Measurements from ENCODE around the gene KDM6A. TPM values are rescaled to one million over a fixed set of nuclear protein-coding genes. Genes with fewer than 3 reads are reported as not detected.

Gene KDM6A
- total RNA-seq, 1 experiment from 2014 or later = 21.0 TPM

- Histone ChIP-seq H3K4me3 (replicated peaks in 1 of 2; ENCODE audit: low read depth in 1 of 2, low read length in 2 of 2) (no peak overlapping the region), H3K36me3 (ENCODE audit: control insufficient read depth in 1 of 2, insufficient read depth in 2 of 2, low read length in 2 of 2) (no peaks in the 10 kb centered on the region), H2AFZ (ENCODE audit: low read depth, low read length, poor library complexity, severe bottlenecking) (no peak overlapping the region), H3K9me3 (ENCODE audit: control insufficient read depth in 1 of 2, insufficient read depth in 1 of 2, low read depth in 1 of 2, low read length in 2 of 2) (no peaks in the 10 kb centered on the region), H3K4me2 (ENCODE audit: low read length) (no peak overlapping the region), H3K27me3 (ENCODE audit: insufficient read depth, low read length) (no peaks in the 10 kb centered on the region), H3K4me1 (ENCODE audit: control insufficient read depth in 1 of 2, insufficient read depth in 2 of 2, low read length in 2 of 2) (no peaks in the 10 kb centered on the region), H4K20me1 (ENCODE audit: insufficient read depth) (no peaks in the 10 kb centered on the region; the same call in 1 of the 2 replicates), H3K9ac (ENCODE audit: low read length) (no peak overlapping the region), H3K27ac (ENCODE audit: low read depth, low read length) (no peak overlapping the region), H3K9me2 (ENCODE audit: insufficient read depth) (no peaks in the 10 kb centered on the region), H3K79me2 (ENCODE audit: insufficient read depth, low read length) (peaks cover 92% of the 10 kb centered on the region)
- POLR2A ChIA-PET = no interaction called here
- no TSS peak for BruUV-seq (replicated peaks)
- DNase-seq (ENCODE audit: low read depth, low spot score) = no peak
- no peak for ATAC-seq
- RAD21 ChIA-PET (ENCODE audit: low non-redundant PET in 1 of 2, low total read pairs in 2 of 2, uncharacterized antibody in 2 of 2, unreplicated experiment in 2 of 2) = no interaction called here
- intact Hi-C loops (cut with micrococcal nuclease) = no loop called here
- no peak for TF ChIP-seq CEBPB (IDR thresholded peaks at IDR 0.05; ENCODE audit: low read depth)
- no peak for TF ChIP-seq JUND (IDR thresholded peaks at IDR 0.05)
- TF ChIP-seq SRF (IDR thresholded peaks at IDR 0.05; ENCODE audit: low read depth) = no peak
- no peak for TF ChIP-seq SIN3A (IDR thresholded peaks at IDR 0.05; ENCODE audit: low read depth)
- no peak for TF ChIP-seq POLR2AphosphoS5 (IDR thresholded peaks at IDR 0.05; ENCODE audit: low read depth, low read length)
- TF ChIP-seq CTCF (IDR thresholded peaks at IDR 0.05 in 2 of 3, conservative IDR thresholded peaks at IDR 0.05 in 1 of 3; ENCODE audit: borderline replicate concordance in 1 of 3, insufficient read depth in 1 of 3, low read depth in 2 of 3, low read length in 2 of 3) = no peak
- TF ChIP-seq POLR2A (IDR thresholded peaks at IDR 0.05; ENCODE audit: borderline replicate concordance, extremely low read depth, insufficient read depth, insufficient read length) = no peak
- TF ChIP-seq ZFX (IDR thresholded peaks at IDR 0.05) = no peak
- TF ChIP-seq CBX3 (IDR thresholded peaks at IDR 0.05; ENCODE audit: low read depth) = no peak
- TF ChIP-seq, protein P1, sequence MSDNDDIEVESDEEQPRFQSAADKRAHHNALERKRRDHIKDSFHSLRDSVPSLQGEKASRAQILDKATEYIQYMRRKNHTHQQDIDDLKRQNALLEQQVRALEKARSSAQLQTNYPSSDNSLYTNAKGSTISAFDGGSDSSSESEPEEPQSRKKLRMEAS (IDR thresholded peaks at IDR 0.05) = no peak
- no peak for TF ChIP-seq TCF7L2 (IDR thresholded peaks at IDR 0.05; ENCODE audit: borderline replicate concordance, extremely low read depth, insufficient read depth, insufficient read length)
- TF ChIP-seq EZH2 (IDR thresholded peaks at IDR 0.05) = no peak
- TF ChIP-seq, protein P2, sequence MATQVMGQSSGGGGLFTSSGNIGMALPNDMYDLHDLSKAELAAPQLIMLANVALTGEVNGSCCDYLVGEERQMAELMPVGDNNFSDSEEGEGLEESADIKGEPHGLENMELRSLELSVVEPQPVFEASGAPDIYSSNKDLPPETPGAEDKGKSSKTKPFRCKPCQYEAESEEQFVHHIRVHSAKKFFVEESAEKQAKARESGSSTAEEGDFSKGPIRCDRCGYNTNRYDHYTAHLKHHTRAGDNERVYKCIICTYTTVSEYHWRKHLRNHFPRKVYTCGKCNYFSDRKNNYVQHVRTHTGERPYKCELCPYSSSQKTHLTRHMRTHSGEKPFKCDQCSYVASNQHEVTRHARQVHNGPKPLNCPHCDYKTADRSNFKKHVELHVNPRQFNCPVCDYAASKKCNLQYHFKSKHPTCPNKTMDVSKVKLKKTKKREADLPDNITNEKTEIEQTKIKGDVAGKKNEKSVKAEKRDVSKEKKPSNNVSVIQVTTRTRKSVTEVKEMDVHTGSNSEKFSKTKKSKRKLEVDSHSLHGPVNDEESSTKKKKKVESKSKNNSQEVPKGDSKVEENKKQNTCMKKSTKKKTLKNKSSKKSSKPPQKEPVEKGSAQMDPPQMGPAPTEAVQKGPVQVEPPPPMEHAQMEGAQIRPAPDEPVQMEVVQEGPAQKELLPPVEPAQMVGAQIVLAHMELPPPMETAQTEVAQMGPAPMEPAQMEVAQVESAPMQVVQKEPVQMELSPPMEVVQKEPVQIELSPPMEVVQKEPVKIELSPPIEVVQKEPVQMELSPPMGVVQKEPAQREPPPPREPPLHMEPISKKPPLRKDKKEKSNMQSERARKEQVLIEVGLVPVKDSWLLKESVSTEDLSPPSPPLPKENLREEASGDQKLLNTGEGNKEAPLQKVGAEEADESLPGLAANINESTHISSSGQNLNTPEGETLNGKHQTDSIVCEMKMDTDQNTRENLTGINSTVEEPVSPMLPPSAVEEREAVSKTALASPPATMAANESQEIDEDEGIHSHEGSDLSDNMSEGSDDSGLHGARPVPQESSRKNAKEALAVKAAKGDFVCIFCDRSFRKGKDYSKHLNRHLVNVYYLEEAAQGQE (IDR thresholded peaks at IDR 0.05; ENCODE audit: low read depth) = no peak
- TF ChIP-seq ELF1 (IDR thresholded peaks at IDR 0.05; ENCODE audit: borderline replicate concordance, low read depth) = no peak
- TF ChIP-seq ATF3 (IDR thresholded peaks at IDR 0.05) = no peak
- TF ChIP-seq RAD21 (IDR thresholded peaks at IDR 0.05; ENCODE audit: low read depth) = no peak
- no peak for TF ChIP-seq FOSL1 (IDR thresholded peaks at IDR 0.05; ENCODE audit: low read depth)
- no peak for TF ChIP-seq EGR1 (IDR thresholded peaks at IDR 0.05; ENCODE audit: low read depth)
- no peak for TF ChIP-seq YY1 (IDR thresholded peaks at IDR 0.05; ENCODE audit: extremely low read depth, insufficient replicate concordance, low read depth, low read length)
- no peak for TF ChIP-seq ZNF274 (IDR thresholded peaks at IDR 0.05; ENCODE audit: low read depth, low read length)
- CTCF ChIA-PET = no interaction called here
Observed at GRCh38 chrX:44882635-44883034, 9.6 kb downstream of the KDM6A start.

Data from HCT116 (cell line).